HuH-7 (cell line): ENCODE measurements around the gene BCLAF3.

Source experiments
- DNase-seq: peaks from one replicate; pipeline ENCODE4 v3.0.0; 2011; ENCODE audit warnings: low spot score

BCLAF3 gene

DNA sequence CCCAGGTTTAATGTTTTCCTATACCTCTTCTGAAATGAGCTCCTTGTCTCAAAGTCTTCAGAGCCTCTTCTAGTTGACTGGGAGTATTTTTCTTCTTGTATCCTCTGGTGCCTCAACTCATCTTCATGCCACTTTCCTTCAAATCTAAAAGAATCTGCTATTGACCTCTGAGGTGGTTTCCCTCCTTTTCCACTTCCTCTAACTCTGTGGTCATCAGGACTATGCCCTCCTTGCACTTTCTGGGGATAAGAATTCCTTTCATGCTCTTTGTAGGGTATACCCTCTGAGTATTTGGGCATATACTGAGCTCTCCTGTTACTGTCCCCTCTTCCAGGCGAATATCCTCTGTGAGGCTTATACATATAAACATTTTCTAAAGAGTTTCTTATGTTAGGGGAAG is 24.8 kb downstream of the BCLAF3 start:
- DNase-seq = no peak

DNA sequence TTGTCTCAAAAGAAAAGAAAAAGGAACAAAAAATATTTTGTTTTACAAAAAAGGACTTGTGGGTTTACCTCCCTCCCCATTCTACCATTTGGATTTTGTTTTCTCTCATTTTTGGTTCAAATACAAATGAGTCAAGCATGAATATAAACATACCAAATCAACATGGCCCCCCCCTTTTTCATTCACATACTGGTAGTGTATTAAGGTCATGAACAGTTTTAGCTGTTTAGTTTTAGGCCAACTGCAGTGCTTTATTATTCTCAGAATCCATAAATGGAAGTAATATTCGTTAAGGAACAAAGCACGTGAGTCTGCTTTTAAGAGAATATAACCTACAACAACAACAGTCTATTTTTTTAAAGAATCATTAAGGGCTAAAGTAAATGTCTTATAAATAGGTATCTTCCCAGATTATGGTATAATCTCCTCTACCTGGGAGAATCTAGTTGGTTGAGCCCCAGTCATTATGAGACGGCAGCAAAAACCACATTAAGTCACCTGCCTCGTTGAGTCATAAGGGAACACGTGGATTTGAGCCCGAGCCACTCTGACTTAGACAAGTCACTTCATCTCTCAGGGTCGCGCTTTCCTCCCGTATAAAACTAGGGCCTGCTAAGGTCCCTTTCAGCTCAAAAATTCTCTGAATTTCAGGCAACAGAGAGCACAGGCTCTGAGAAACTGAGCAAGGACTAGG is 26.7 kb downstream of the BCLAF3 start:
- no peak for DNase-seq

DNA sequence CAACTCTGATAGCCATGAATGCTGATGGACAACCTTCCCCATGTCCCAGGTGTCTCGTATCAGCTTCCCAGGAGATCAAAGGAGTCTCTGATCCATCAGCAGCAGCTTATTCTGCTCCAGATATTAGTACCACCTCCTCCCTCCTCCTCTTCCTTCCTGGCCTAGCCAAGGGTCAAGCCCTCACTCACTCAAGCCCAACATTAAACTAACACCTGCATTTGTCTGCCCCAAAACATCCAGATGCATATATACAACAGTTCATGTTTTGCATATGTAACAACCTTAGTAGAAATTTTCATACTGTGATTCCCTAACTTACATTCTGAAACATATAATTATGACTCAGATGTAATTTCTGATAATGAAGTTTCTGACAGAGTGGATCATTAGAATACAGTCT is 29.9 kb downstream of the BCLAF3 start:
- no peak for DNase-seq

DNA sequence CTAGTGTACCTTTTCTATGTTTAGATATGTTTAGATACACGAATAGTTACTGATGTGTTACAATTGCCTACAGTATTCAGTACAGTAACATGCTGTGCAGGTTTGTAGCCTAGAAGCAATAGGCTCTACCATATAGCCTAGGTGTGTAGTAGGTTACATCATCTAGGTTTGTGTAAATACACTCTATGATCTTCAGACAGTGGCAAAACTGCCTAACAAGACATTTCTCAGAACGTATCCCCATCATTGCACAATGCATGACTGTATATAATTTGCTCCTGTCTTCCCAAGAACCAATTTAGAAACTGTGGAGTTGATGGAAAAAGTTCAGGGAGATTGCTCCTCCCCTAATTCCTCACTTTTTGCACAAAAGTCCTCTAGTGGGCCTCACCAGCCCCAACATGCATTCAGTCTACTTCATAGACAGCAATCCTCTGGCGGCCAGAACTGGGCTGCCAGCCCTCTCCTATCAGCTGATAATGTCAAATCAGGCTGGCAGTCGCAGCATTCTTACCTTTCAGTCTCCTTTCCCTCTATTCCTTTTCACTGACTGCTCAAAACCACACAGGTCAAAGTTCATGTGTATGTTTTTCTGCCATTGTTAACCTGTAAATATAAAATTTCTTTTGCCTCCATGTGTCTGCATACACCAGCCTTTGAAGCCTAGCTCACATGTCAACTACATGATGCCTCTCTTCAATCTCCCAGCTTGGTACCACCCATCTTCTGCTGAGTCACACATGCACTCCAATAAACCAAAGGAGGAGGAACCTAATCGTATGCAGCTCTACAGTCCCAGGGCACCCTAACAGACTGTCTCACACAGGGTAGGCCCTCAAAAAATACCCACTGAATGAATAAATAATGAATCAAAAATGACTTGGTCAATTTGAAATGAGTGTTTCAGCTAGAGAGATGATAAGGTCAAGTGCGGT is 32.0 kb downstream of the BCLAF3 start:
- no peak for DNase-seq

DNA sequence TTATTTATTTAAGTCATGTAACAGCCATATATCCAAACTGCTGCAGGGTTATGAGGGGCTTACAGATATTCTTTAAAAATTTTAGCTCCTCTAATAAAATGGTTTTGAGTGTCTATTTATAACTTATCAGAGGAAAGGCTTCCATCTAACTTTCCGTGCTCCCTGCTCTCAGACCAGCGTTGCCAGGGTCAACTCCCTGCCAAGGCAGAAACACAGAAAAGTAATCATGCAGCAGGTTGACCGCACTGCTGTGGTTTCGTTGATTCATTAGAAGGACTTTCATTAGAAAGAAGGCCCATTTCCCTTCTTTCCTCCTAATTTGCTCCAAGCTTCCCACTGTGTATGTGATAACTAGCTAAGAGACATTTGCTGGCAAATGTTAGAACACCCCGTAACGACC is 33.9 kb downstream of the BCLAF3 start:
- DNase-seq = no peak

DNA sequence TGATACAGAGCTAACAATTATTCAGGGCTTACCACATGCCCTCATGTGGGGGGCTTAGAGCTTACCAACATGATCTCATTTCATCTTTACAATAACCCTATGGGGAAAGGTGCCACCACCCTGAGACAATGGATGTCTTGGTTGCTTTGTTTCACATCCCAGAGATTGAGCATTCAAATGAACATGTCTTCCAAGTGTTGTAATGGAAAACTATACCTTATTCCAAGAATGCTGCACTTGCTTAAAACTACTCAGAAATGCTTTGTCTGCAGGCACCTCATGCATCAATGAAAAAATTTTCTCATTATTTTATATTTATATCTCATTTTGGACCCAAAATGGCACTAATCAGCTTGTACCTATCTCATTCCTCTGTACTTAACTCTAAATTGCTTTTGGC is 34.6 kb downstream of the BCLAF3 start:
- no peak for DNase-seq

DNA sequence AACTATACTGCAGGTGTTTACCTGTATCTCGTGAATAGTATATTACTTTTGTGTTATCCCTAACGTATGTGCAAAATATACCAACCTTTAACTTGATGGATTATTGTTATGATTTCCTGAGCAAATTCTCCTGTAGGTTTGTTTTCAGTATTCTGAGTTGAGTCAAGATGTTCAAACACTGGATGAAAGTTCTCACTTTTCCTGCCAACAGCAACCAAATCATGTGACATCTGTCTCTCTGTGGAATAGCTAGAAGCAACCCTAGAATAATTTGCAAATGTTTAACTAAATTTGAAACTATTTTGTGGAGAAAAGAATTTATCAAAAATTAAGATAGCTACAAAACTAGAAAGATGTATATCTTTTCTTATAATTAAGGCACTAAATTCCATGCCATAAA is 35.6 kb downstream of the BCLAF3 start:
- DNase-seq = no peak

DNA sequence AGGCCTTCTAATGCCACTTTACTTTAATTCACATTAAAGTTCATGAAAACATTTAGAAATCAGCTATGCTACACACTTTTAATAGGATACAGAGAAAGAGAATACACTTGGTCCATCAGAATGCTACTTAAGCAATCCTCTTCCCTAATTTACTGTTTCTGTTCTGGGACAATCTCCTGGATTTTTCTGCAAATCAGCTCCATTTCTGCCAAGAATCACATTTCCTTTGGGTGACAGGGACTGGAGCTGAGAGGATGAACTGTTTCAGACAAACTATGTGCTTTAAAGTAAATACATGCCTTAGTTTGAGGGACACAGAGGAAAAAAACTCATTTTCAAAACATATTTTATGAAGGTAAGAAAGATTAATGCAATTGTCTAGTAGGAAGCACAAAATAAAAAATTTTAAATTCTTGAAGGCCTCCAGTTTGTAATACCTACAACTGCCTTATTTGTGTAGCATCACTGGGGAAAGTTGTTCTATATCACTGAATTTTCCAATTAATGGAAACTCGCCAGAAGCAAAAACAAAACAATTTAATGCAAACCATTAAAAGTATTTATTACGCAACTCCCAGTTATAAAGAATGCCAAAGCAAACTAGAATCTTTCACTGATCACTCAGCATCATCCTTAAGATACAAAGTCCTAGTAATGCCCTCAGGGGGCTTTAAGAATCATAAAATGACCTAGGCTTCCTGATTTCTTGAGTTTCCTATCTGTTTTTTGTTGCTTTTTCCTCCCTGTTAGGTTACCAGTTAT is 36.3 kb downstream of the BCLAF3 start:
- DNase-seq = no peak

DNA sequence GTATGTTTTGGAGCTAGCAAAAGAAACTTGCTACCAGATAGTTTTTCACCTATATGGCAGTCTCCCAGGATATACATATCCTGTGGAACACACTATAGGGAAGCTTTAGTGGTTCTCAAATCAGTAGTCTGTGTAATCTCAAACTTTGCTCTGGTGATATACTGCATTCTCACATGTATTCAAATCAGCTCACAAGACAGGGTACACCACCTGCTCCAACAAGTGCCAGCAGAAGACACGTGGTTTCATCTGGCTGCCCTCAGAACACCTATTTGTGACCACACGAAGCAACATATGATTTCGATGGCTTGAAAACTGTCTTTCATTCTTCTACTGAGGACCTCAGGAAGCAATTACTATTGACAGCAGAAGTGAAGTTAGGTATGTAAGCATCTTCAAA is 37.7 kb downstream of the BCLAF3 start:
- DNase-seq = no peak

DNA sequence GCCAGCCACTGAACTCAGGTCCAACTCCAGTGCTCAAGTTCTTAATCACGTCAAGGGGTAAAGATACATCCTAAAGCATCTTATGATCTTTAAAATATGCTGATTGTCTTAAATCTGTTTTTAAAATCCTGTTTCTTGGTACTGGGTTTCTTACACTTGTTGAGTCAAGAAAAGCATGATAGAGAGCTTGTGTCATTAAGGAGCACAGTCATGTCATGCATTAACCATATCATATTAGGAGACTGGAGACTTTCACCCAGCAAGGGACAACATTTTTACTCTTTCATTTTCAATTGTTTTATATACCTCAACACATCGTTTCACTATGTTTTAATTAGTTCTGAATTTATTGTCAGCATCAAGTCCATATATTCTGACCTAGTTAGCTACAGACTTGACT is 41.5 kb downstream of the BCLAF3 start:
- DNase-seq = no peak

DNA sequence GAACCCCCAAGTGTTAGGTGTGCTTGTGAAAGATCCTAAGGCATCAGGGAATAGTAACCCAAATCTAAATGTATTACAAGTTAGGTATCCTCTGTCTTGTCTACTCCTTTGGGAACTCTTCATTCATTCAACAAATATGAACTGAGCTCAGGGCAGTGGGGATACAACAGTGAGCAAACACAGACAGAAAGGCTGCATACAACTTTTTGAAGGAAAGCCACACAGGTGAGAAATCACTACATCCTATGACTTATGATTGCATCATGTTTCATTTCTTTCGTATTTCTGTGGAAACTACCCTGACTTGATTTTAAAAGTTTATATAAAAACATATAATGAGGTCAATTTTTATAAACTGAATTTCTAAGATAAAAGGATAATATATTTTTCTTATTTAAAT is 43.2 kb downstream of the BCLAF3 start:
- no peak for DNase-seq
